ENCODE results near the gene NTHL1.

Gene NTHL1

GRCh38 chr16:2064368-2064945, 16.8 kb upstream of the NTHL1 start (continued):
- no peak for TF ChIP-seq TSHZ2 (CRISPR knock-in tag; IDR thresholded peaks at IDR 0.05)
- TF ChIP-seq, protein P1, sequence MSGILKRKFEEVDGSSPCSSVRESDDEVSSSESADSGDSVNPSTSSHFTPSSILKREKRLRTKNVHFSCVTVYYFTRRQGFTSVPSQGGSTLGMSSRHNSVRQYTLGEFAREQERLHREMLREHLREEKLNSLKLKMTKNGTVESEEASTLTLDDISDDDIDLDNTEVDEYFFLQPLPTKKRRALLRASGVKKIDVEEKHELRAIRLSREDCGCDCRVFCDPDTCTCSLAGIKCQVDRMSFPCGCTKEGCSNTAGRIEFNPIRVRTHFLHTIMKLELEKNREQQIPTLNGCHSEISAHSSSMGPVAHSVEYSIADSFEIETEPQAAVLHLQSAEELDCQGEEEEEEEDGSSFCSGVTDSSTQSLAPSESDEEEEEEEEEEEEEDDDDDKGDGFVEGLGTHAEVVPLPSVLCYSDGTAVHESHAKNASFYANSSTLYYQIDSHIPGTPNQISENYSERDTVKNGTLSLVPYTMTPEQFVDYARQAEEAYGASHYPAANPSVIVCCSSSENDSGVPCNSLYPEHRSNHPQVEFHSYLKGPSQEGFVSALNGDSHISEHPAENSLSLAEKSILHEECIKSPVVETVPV (CRISPR knock-in tag; IDR thresholded peaks at IDR 0.05), result no peak

- no peak for TF ChIP-seq ZFP3 (CRISPR knock-in tag; IDR thresholded peaks at IDR 0.05)
- no peak for TF ChIP-seq RARB (CRISPR knock-in tag; IDR thresholded peaks at IDR 0.05)
- no peak for TF ChIP-seq ARNTL (CRISPR knock-in tag; IDR thresholded peaks at IDR 0.05; ENCODE audit: borderline replicate concordance, low read depth)
- no peak for TF ChIP-seq ZNF8 (CRISPR knock-in tag; IDR thresholded peaks at IDR 0.05)
These were observed 16.2 kb upstream of the NTHL1 start for GRCh38 chr16:2063861-2064260.

GRCh38 chr16:2062801-2063200, 15.2 kb upstream of the NTHL1 start:
- no peak for ATAC-seq
- TF ChIP-seq GLIS3 (CRISPR knock-in tag; IDR thresholded peaks at IDR 0.05), result no peak
- no peak for TF ChIP-seq ESRRG (CRISPR knock-in tag; IDR thresholded peaks at IDR 0.05)

More at GRCh38 chr16:2063861-2064260, 16.2 kb upstream of the NTHL1 start:
- no peak for ATAC-seq

- no peak for TF ChIP-seq TOX (CRISPR knock-in tag; IDR thresholded peaks at IDR 0.05; ENCODE audit: borderline replicate concordance)
- no peak for TF ChIP-seq ZFP3 (CRISPR knock-in tag; IDR thresholded peaks at IDR 0.05)
- TF ChIP-seq ZFP30 (CRISPR knock-in tag; IDR thresholded peaks at IDR 0.05), result no peak
- TF ChIP-seq OSR1 (CRISPR knock-in tag; IDR thresholded peaks at IDR 0.05), result no peak
- TF ChIP-seq, protein P1 (CRISPR knock-in tag; IDR thresholded peaks at IDR 0.05), result no peak
- no peak for TF ChIP-seq BACH2 (CRISPR knock-in tag; IDR thresholded peaks at IDR 0.05; ENCODE audit: borderline replicate concordance)
- TF ChIP-seq TCF4 (CRISPR knock-in tag; IDR thresholded peaks at IDR 0.05; ENCODE audit: borderline replicate concordance), result no peak
- TF ChIP-seq CREB5 (CRISPR knock-in tag; IDR thresholded peaks at IDR 0.05; ENCODE audit: low read depth), result no peak
- TF ChIP-seq RARB (CRISPR knock-in tag; IDR thresholded peaks at IDR 0.05), result no peak
- ATAC-seq, result no peak
These were observed 13.9 kb upstream of the NTHL1 start for GRCh38 chr16:2061526-2061925.

DNA sequence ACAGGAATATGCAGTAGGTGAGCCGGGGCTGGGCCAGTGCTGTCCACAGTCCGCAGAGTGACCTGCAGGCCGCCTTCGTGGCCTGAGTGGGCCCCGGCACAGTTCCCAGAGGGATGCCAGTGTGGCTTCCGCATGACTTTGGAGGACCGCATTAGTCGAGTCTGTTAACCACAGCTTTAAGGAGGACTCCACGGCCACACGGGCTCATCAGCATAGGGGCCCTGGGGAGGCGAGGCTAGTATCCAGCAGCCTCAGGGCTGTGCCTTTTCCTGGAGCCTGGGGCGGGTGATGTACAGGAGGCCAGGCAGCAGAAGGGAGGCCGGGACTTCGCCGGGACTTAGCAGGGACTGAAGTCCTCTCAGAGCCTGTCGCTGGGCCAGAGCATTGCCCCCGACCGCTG, 13.4 kb upstream of the NTHL1 start:
- ATAC-seq, result no peak

More for the DNA sequence above, 13.4 kb upstream of the NTHL1 start:
- TF ChIP-seq ZC3H10 (CRISPR knock-in tag; IDR thresholded peaks at IDR 0.05), result no peak
- no peak for TF ChIP-seq ZFP30 (CRISPR knock-in tag; IDR thresholded peaks at IDR 0.05)
- TF ChIP-seq RARB (CRISPR knock-in tag; IDR thresholded peaks at IDR 0.05), result no peak
- no peak for TF ChIP-seq ARNTL (CRISPR knock-in tag; IDR thresholded peaks at IDR 0.05; ENCODE audit: borderline replicate concordance, low read depth)
- no peak for TF ChIP-seq PPARA (CRISPR knock-in tag; IDR thresholded peaks at IDR 0.05; ENCODE audit: borderline replicate concordance)
- no peak for TF ChIP-seq TOX (CRISPR knock-in tag; IDR thresholded peaks at IDR 0.05; ENCODE audit: borderline replicate concordance)
- no peak for TF ChIP-seq TCF4 (CRISPR knock-in tag; IDR thresholded peaks at IDR 0.05; ENCODE audit: borderline replicate concordance)
- no peak for TF ChIP-seq ESRRG (CRISPR knock-in tag; IDR thresholded peaks at IDR 0.05)
- no peak for TF ChIP-seq ZFP3 (CRISPR knock-in tag; IDR thresholded peaks at IDR 0.05)
- TF ChIP-seq, protein P2, sequence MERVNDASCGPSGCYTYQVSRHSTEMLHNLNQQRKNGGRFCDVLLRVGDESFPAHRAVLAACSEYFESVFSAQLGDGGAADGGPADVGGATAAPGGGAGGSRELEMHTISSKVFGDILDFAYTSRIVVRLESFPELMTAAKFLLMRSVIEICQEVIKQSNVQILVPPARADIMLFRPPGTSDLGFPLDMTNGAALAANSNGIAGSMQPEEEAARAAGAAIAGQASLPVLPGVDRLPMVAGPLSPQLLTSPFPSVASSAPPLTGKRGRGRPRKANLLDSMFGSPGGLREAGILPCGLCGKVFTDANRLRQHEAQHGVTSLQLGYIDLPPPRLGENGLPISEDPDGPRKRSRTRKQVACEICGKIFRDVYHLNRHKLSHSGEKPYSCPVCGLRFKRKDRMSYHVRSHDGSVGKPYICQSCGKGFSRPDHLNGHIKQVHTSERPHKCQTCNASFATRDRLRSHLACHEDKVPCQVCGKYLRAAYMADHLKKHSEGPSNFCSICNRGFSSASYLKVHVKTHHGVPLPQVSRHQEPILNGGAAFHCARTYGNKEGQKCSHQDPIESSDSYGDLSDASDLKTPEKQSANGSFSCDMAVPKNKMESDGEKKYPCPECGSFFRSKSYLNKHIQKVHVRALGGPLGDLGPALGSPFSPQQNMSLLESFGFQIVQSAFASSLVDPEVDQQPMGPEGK (CRISPR knock-in tag; IDR thresholded peaks at IDR 0.05; ENCODE audit: borderline replicate concordance), result no peak
- TF ChIP-seq ZNF70 (CRISPR knock-in tag; IDR thresholded peaks at IDR 0.05), result no peak
- no peak for TF ChIP-seq OSR1 (CRISPR knock-in tag; IDR thresholded peaks at IDR 0.05)
